ENCODE results near the gene DNAAF8.

The DNAAF8 gene

GRCh38 chr16:4797805-4798252 lies 63.5 kb downstream of the DNAAF8 start:
- H3K4me3 Mint-ChIP-seq = no peak overlapping the region
- no peak overlapping the region for H3K27ac Mint-ChIP-seq
- DNase-seq (ENCODE audit: low spot score in 2 of 2) (no peak), ATAC-seq (ENCODE audit: low read depth) (no peak)
- no peaks in the 10 kb centered on the region for H3K9me3 Mint-ChIP-seq
- no peaks in the 10 kb centered on the region for H3K27me3 Mint-ChIP-seq
- H3K4me1 Mint-ChIP-seq = peaks cover 6% of the 10 kb centered on the region
- peaks cover 2% of the 10 kb centered on the region for H3K36me3 Mint-ChIP-seq

- Mint-ChIP-seq H3K27me3 (no peaks in the 10 kb centered on the region), H3K4me1 (peaks cover 8% of the 10 kb centered on the region), H3K4me3 (no peak overlapping the region), H3K36me3 (peaks cover 2% of the 10 kb centered on the region), H3K9me3 (no peaks in the 10 kb centered on the region), H3K27ac (no peak overlapping the region)
- no peak for DNase-seq (ENCODE audit: low spot score in 2 of 2)
- ATAC-seq (ENCODE audit: low read depth) = no peak
Measured at GRCh38 chr16:4798456-4798855, 64.1 kb downstream of the DNAAF8 start.

All from memory B cell (primary cell).